Mammary epithelial cell (primary cell): ENCODE measurements around the gene OR5AU1.
"Not testable (repeated sequence)": the region's sequence is repeated elsewhere in the genome, so short reads cannot be mapped to it uniquely, and the experiment has no call there.

Experiments used
- CTCF ChIP-seq, 2 donors: IDR thresholded peaks in 1 of 2; conservative IDR thresholded peaks in 1 of 2; 2 replicates each; pipeline ENCODE4 v1.5.1; 2011 to 2012; ENCODE audit warnings: inconsistent platforms in 2 of 2, low read length in 2 of 2, mild to moderate bottlenecking in 2 of 2, control low read depth in 1 of 2, low read depth in 1 of 2; ENCODE audit not compliant: insufficient read depth in 1 of 2; ENCODE audit errors: extremely low read depth in 1 of 2
- EZH2 ChIP-seq: IDR thresholded peaks from 2 replicates; pipeline ENCODE4 v1.6.1; 2012; ENCODE audit warnings: low read length, inconsistent platforms, borderline replicate concordance

GRCh38 chr14:21158175-21158574 is 2.3 kb upstream of the OR5AU1 start:
- not testable (repeated sequence) for TF ChIP-seq CTCF (conservative IDR thresholded peaks at IDR 0.05 in 1 of 2, IDR thresholded peaks at IDR 0.05 in 1 of 2; ENCODE audit: extremely low read depth in 1 of 2, insufficient read depth in 1 of 2, low read depth in 1 of 2, low read length in 2 of 2); EZH2
